H9 (cell line): ENCODE measurements around the gene PRR33. TPM values are rescaled to one million over a fixed set of nuclear protein-coding genes. Genes with fewer than 3 reads are reported as not detected.

Experiments used
- DNase-seq: peaks from one replicate; pipeline ENCODE4 v3.0.0-alpha.2; 2017
- H2AFZ ChIP-seq: one replicate; pipeline ENCODE4 v1.6.1; 2013; ENCODE audit warnings: mild to moderate bottlenecking, low read length, control low read depth, moderate library complexity
- H2AK5ac ChIP-seq: 2 replicates; pipeline ENCODE4 v1.6.1; 2013; ENCODE audit warnings: low read length, control low read depth, mixed read lengths; ENCODE audit not compliant: insufficient read length
- H2BK120ac ChIP-seq: one replicate; pipeline ENCODE4 v1.6.1; 2013; ENCODE audit warnings: low read depth, mild to moderate bottlenecking, low read length, control low read depth, inconsistent platforms; ENCODE audit not compliant: poor library complexity, severe bottlenecking
- H2BK12ac ChIP-seq: 2 replicates; pipeline ENCODE4 v1.6.1; 2013; ENCODE audit warnings: low read length, control low read depth, mixed read lengths, low read depth; ENCODE audit not compliant: insufficient read length
- H2BK15ac ChIP-seq: 2 replicates; pipeline ENCODE4 v1.6.1; 2013; ENCODE audit warnings: low read depth, low read length, control low read depth
- H2BK20ac ChIP-seq: one replicate; pipeline ENCODE4 v1.6.1; 2013; ENCODE audit warnings: low read depth, mild to moderate bottlenecking, low read length, control low read depth, inconsistent platforms; ENCODE audit not compliant: poor library complexity, severe bottlenecking
- H2BK5ac ChIP-seq: 2 replicates; pipeline ENCODE4 v1.6.1; 2013; ENCODE audit warnings: low read length, control low read depth, mixed read lengths; ENCODE audit not compliant: insufficient read length
- H3K14ac ChIP-seq: 2 replicates; pipeline ENCODE4 v1.6.1; 2013; ENCODE audit warnings: low read length, control low read depth; ENCODE audit not compliant: insufficient read depth
- H3K18ac ChIP-seq: 2 replicates; pipeline ENCODE4 v1.6.1; 2013; ENCODE audit warnings: low read depth, mild to moderate bottlenecking, mixed read lengths, low read length, control low read depth; ENCODE audit not compliant: insufficient read length
- H3K23ac ChIP-seq: 2 replicates; pipeline ENCODE4 v1.6.1; 2013; ENCODE audit warnings: low read length, control low read depth, mixed read lengths, low read depth; ENCODE audit not compliant: insufficient read length
- H3K23me2 ChIP-seq: 2 replicates; pipeline ENCODE4 v1.6.1; 2013; ENCODE audit warnings: low read depth, mild to moderate bottlenecking, mixed read lengths, low read length, control low read depth; ENCODE audit not compliant: insufficient read length, poor library complexity, severe bottlenecking
- H3K27ac ChIP-seq: 2 replicates; pipeline ENCODE4 v1.5.1; 2013; ENCODE audit warnings: low read length, control low read depth, mixed read lengths, low read depth; ENCODE audit not compliant: insufficient read length
- H3K27me3 ChIP-seq: 2 replicates; pipeline ENCODE4 v1.6.1; 2013; ENCODE audit warnings: low read length, control low read depth, inconsistent platforms; ENCODE audit not compliant: insufficient read depth
- H3K4ac ChIP-seq: 2 replicates; pipeline ENCODE4 v1.6.1; 2013; ENCODE audit warnings: low read depth, mild to moderate bottlenecking, control low read depth, inconsistent platforms, low read length, moderate library complexity
- H3K4me1 ChIP-seq: 2 replicates; pipeline ENCODE4 v1.6.1; 2013; ENCODE audit warnings: low read length, control low read depth, inconsistent platforms; ENCODE audit not compliant: insufficient read depth
- H3K4me2 ChIP-seq: 2 replicates; pipeline ENCODE4 v1.6.1; 2013; ENCODE audit warnings: low read length, control low read depth, mixed read lengths; ENCODE audit not compliant: insufficient read length, insufficient read depth
- H3K56ac ChIP-seq: 2 replicates; pipeline ENCODE4 v1.6.1; 2013; ENCODE audit warnings: low read depth, mild to moderate bottlenecking, mixed read lengths, low read length, control low read depth; ENCODE audit not compliant: insufficient read length
- H3K79me1 ChIP-seq: 2 replicates; pipeline ENCODE4 v1.6.1; 2013; ENCODE audit warnings: low read depth, mild to moderate bottlenecking, moderate library complexity, low read length, control low read depth, inconsistent platforms; ENCODE audit not compliant: insufficient read depth, poor library complexity, severe bottlenecking
- H3K79me2 ChIP-seq: 2 replicates; pipeline ENCODE4 v1.6.1; 2013; ENCODE audit warnings: low read length, control low read depth, inconsistent platforms; ENCODE audit not compliant: insufficient read depth
- H3K9ac ChIP-seq: 2 replicates; pipeline ENCODE4 v1.6.1; 2013; ENCODE audit warnings: low read length, control low read depth, mixed read lengths; ENCODE audit not compliant: insufficient read length; ENCODE audit errors: extremely low read depth
- H3K9me3 ChIP-seq: one replicate; pipeline ENCODE4 v1.6.1; 2013; ENCODE audit warnings: low read depth, low read length, inconsistent platforms; ENCODE audit not compliant: control insufficient read depth
- H3T11ph ChIP-seq: one replicate; pipeline ENCODE4 v1.6.1; 2013; ENCODE audit warnings: mild to moderate bottlenecking, low read length, control low read depth, inconsistent platforms
- H4K20me1 ChIP-seq: one replicate; pipeline ENCODE4 v1.6.1; 2013; ENCODE audit not compliant: control insufficient read depth, insufficient read length, insufficient read depth
- H4K5ac ChIP-seq: 2 replicates; pipeline ENCODE4 v1.6.1; 2013; ENCODE audit warnings: low read depth, mild to moderate bottlenecking, mixed read lengths, low read length, control low read depth; ENCODE audit not compliant: insufficient read length
- H4K8ac ChIP-seq: replicated peaks from 2 replicates; pipeline ENCODE4 v1.6.1; 2013; ENCODE audit warnings: low read length, control low read depth, mixed read lengths, low read depth; ENCODE audit not compliant: insufficient read length
- H4K91ac ChIP-seq: 2 replicates; pipeline ENCODE4 v1.6.1; 2013; ENCODE audit warnings: low read depth, mild to moderate bottlenecking, moderate library complexity, mixed read lengths, low read length, control low read depth; ENCODE audit not compliant: insufficient read length
- H3K27ac Mint-ChIP-seq, 3 experiments: 2 replicates in 2 of 3; 3 replicates in 1 of 3; pipeline ENCODE4 v1.8.0; 2020 to 2021; ENCODE audit warnings: mixed read lengths in 3 of 3, mild to moderate bottlenecking in 1 of 3, moderate library complexity in 1 of 3
- H3K27me3 Mint-ChIP-seq: 2 replicates; pipeline ENCODE4 v1.8.0; 2021; ENCODE audit warnings: low read depth, mild to moderate bottlenecking, moderate library complexity, mixed read lengths
- H3K36me3 Mint-ChIP-seq, 3 experiments: 2 replicates in 2 of 3; 3 replicates in 1 of 3; pipeline ENCODE4 v1.8.0; 2020 to 2021; ENCODE audit warnings: low read depth in 3 of 3, mixed read lengths in 3 of 3; ENCODE audit not compliant: insufficient read depth in 1 of 3
- H3K4me1 Mint-ChIP-seq, 2 experiments: 2 replicates each; pipeline ENCODE4 v1.8.0; 2020; ENCODE audit warnings: mixed read lengths in 2 of 2
- H3K4me3 Mint-ChIP-seq, 2 experiments: 2 replicates in 1 of 2; 3 replicates in 1 of 2; pipeline ENCODE4 v1.8.0; 2020 to 2021; ENCODE audit warnings: mild to moderate bottlenecking in 2 of 2, mixed read lengths in 2 of 2, moderate library complexity in 1 of 2
- H3K9me3 Mint-ChIP-seq, 2 experiments: 2 replicates in 1 of 2; 3 replicates in 1 of 2; pipeline ENCODE4 v1.8.0; 2020; ENCODE audit warnings: mild to moderate bottlenecking in 2 of 2, mixed read lengths in 2 of 2, moderate library complexity in 1 of 2
- WGBS: extraction: QIAGEN DNeasy Blood & Tissue Kit; methylation state at CpG from one replicate; pipeline ENCODE4 v1.1.7; 2013; ENCODE audit warnings: missing lambda C conversion rate, low lambda C conversion rate, mixed read lengths; ENCODE audit not compliant: insufficient read length; ENCODE audit errors: extremely low coverage; 5-methylcytosine and 5-hydroxymethylcytosine counted together
- total RNA-seq: library from RNA; stranded (reverse); gene quantifications from 2 replicates; pipeline ENCODE4 v1.2.1, GENCODE V29; 2021
- TF ChIP-seq, protein P1 (sequence below): fragments of 200-600 bp; sonication (generic); conservative IDR thresholded peaks from 3 replicates; pipeline ENCODE4 v1.8.0; 2021; ENCODE audit warnings: antibody characterized with exemption, mild to moderate bottlenecking

The PRR33 gene
- total RNA-seq, 1 experiment from 2014 or later = not detected

DNA sequence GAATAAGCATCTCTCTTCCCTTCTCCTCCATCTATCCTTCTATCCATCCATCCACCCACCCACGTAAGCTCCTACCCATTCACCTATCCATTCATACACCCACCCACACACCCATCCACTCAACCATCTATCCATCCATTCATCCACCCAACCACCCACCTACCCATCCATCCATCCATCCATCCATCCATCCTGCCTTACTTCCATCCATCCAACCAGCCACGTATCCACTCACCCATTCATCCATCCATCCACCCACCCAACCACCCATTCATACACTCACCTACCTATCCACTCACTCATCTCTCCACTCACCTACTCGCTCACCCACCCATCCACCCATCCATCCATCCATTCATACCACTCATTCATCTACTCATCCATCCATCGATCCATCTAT, 41.0 kb upstream of the PRR33 start:
- Mint-ChIP-seq H3K9me3 (no peaks in the 10 kb centered on the region), H3K4me1 (peaks cover 0 to 6% of the 10 kb centered on the region in 2 experiments; a peak in 1 of 4 replicates), H3K4me3 (no peak overlapping the region), H3K36me3 (no peaks in the 10 kb centered on the region), H3K27me3 (peaks cover 15% of the 10 kb centered on the region), H3K27ac (no peak overlapping the region)
- Histone ChIP-seq H3K27ac (no peak overlapping the region), H2BK20ac (no peak overlapping the region), H3K14ac (no peak overlapping the region), H2BK120ac (no peak overlapping the region), H2BK5ac (no peak overlapping the region), H2AK5ac (no peak overlapping the region), H3K18ac (no peak overlapping the region), H3K9ac (no peak overlapping the region), H3K23ac (no peak overlapping the region), H2BK12ac (no peak overlapping the region), H4K91ac (no peak overlapping the region), H3K4me2 (no peak overlapping the region), H4K8ac (no peak overlapping the region), H4K5ac (no peak overlapping the region), H3K79me2 (no peaks in the 10 kb centered on the region), H3K9me3 (no peaks in the 10 kb centered on the region), H3K4ac (no peak overlapping the region), H3K79me1 (no peaks in the 10 kb centered on the region), H3T11ph (no peak overlapping the region), H2BK15ac (no peak overlapping the region), H3K27me3 (no peaks in the 10 kb centered on the region), H3K56ac (no peak overlapping the region), H3K4me1 (no peaks in the 10 kb centered on the region), H2AFZ (no peak overlapping the region), H3K23me2 (peaks cover 3% of the 10 kb centered on the region), H4K20me1 (no peaks in the 10 kb centered on the region)
- no peak for DNase-seq
- TF ChIP-seq, protein P1, sequence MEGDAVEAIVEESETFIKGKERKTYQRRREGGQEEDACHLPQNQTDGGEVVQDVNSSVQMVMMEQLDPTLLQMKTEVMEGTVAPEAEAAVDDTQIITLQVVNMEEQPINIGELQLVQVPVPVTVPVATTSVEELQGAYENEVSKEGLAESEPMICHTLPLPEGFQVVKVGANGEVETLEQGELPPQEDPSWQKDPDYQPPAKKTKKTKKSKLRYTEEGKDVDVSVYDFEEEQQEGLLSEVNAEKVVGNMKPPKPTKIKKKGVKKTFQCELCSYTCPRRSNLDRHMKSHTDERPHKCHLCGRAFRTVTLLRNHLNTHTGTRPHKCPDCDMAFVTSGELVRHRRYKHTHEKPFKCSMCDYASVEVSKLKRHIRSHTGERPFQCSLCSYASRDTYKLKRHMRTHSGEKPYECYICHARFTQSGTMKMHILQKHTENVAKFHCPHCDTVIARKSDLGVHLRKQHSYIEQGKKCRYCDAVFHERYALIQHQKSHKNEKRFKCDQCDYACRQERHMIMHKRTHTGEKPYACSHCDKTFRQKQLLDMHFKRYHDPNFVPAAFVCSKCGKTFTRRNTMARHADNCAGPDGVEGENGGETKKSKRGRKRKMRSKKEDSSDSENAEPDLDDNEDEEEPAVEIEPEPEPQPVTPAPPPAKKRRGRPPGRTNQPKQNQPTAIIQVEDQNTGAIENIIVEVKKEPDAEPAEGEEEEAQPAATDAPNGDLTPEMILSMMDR = no peak
- WGBS = 100% methylated on average over 4 of the region's 4 CpGs
